Measurements from ENCODE around the gene UBAC1. TPM values are rescaled to one million over a fixed set of nuclear protein-coding genes. Genes with fewer than 3 reads are reported as not detected.
A peak's percentile ranks its signal among the peaks of the same experiment; 100 is the strongest.

UBAC1 gene
- total and polyA plus RNA-seq, 2 donors: 24.6 to 59.8 TPM

GRCh38 chr9:136001231-136001630 is 40.1 kb upstream of the UBAC1 start:
- H3K4me3 ChIP-seq (ENCODE audit: low read depth, low read length): no peak overlapping the region
- 59% methylated on average over 18 of the region's 18 CpGs for WGBS
- H3K27ac ChIP-seq (ENCODE audit: low read depth): no peak overlapping the region
- no peak for DNase-seq (ENCODE audit: extremely low spot score)
- no peaks in the 10 kb centered on the region for H3K4me1 ChIP-seq (ENCODE audit: insufficient read depth)
- no peaks in the 10 kb centered on the region for H3K36me3 ChIP-seq (ENCODE audit: insufficient read depth)

DNA sequence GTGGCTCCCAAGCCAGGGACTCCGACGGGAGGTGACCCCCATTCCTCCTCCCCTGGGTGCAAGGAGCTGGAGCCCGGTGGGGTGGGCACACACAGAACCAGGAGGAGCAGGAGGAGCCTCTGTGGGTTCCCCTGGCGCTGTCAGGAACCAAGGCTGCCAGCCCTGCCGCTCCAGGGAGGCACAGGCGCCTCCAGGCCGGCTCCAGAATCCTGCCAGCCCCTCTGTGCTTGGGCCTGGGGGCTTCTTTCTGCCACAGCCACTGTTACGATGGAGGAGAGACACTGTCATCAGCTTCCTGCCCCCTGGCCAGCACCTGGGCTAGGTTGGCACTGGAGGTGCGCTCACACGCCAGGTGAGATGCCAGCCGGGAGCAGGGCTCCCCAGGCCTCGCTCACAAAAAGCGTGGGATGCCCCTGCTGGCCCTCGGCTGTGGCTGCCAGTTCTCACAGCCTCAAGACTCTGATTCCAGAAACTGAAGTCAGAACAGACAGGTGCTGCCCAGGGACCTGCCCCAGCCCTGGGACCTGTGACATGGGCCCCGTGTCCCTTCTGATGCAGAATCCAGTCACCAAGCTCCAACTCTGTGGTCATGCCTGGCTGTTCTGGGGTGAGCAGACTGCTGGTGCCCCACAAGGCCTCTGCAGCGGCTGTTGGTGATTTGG is 37.4 kb upstream of the UBAC1 start:
- H3K4me1 ChIP-seq (ENCODE audit: insufficient read depth): no peaks in the 10 kb centered on the region
- H3K27ac ChIP-seq (ENCODE audit: low read depth): no peak overlapping the region
- no peak for DNase-seq (ENCODE audit: extremely low spot score)
- H3K4me3 ChIP-seq (ENCODE audit: low read depth, low read length): no peak overlapping the region
- H3K36me3 ChIP-seq (ENCODE audit: insufficient read depth): no peaks in the 10 kb centered on the region
- WGBS: 95% methylated on average over 16 of the region's 16 CpGs

- Histone ChIP-seq H3K36me3 (ENCODE audit: insufficient read depth) (no peaks in the 10 kb centered on the region), H3K4me3 (ENCODE audit: low read depth, low read length) (no peak overlapping the region), H3K4me1 (ENCODE audit: insufficient read depth) (no peaks in the 10 kb centered on the region), H3K27ac (ENCODE audit: low read depth) (no peak overlapping the region)
- DNase-seq (ENCODE audit: extremely low spot score): no peak
- 86% methylated on average over 10 of the region's 10 CpGs for WGBS
Measured at GRCh38 chr9:135998016-135998380, 36.8 kb upstream of the UBAC1 start.

DNA sequence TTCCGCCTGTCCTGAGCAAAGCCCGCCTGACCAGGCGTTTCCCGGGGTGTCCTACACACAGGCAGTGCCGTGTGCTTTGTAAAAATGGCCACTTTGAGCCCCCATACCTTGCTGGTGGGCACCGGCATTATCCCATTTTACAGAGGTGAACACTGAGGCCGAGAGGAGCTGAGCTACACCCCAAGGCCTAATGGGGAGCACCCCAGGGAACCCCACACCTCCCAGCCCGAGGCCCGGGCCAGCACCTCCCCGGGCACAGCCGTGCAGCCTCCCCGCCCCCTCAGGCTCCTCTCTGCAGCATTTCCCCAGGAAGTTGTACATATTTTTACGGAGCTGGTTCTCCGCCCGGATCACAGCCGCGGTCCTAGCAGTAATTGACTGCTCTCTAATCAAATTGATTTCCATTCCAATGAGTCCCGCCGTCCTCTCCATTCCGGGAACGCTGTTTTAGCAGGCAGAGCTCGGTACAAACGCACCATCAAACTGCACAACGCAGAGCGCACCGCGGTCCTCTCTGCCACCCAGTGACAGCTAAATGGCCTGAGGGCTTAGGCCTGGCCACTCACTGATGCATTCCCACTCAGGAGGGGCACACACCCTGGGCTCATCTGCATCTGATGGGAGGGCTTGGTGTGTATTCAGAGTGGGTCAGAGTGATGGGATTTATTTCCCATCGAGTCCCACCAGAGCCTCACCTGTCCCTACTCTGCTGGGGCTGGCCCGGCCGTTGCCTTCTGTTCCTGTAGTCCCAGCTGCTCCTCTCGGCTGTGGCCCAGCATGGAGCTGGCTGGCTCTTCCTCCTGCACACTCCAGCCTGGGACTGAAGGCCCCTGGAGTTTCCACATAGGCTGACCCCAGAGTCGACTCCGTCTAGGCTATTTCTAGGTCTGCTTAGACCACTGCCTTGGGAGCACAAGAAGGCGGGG is 36.2 kb upstream of the UBAC1 start:
- no peak for DNase-seq (ENCODE audit: extremely low spot score)
- Histone ChIP-seq H3K27ac (ENCODE audit: low read depth) (no peak overlapping the region), H3K4me3 (ENCODE audit: low read depth, low read length) (no peak overlapping the region), H3K4me1 (ENCODE audit: insufficient read depth) (no peaks in the 10 kb centered on the region), H3K36me3 (ENCODE audit: insufficient read depth) (no peaks in the 10 kb centered on the region)
- 82% methylated on average over 34 of the region's 34 CpGs for WGBS

GRCh38 chr9:135995816-135996215 is 34.6 kb upstream of the UBAC1 start:
- H3K4me3 ChIP-seq (ENCODE audit: low read depth, low read length): no peak overlapping the region
- H3K36me3 ChIP-seq (ENCODE audit: insufficient read depth): no peaks in the 10 kb centered on the region
- H3K27ac ChIP-seq (ENCODE audit: low read depth): no peak overlapping the region
- no peak for DNase-seq (ENCODE audit: extremely low spot score)
- 95% methylated on average over 21 of the region's 21 CpGs for WGBS
- H3K4me1 ChIP-seq (ENCODE audit: insufficient read depth): no peaks in the 10 kb centered on the region

DNA sequence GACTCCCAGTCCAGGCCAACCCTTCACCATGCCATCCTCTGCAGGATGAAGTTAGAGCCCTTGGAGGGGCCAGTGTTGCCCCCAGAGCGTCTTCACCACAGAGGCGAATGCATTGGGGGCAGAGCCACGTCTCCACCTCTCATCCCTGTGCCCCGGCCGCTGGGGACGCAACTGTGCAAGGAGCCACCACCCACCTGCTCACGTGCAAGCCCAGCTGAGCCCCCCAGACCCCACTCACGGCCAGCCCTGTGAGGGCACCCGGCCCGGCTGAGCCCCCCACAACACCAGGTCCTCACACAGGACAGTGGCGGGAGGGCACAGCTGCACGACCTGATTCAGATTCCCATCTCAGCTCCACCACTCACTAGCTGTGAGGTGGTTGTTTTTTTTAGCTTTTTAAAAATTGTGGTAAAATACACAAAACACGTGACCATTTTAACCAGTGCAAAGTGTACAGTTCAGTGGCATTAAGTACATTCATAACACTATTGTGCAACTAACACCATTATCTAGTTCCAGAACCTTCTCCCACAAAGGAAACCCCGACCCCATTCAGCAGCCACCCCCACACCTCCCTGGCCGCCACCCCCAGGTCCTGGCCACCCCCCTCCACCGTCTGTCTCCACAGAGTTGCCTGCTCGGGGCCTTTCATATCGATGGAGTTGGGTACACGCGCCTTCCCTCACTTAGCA is 33.5 kb upstream of the UBAC1 start:
- no peak overlapping the region for H3K4me3 ChIP-seq (ENCODE audit: low read depth, low read length)
- no peaks in the 10 kb centered on the region for H3K4me1 ChIP-seq (ENCODE audit: insufficient read depth)
- DNase-seq (ENCODE audit: extremely low spot score): no peak
- WGBS: 82% methylated on average over 20 of the region's 20 CpGs
- H3K27ac ChIP-seq (ENCODE audit: low read depth): no peak overlapping the region
- no peaks in the 10 kb centered on the region for H3K36me3 ChIP-seq (ENCODE audit: insufficient read depth)

GRCh38 chr9:135993765-135994500 is 32.8 kb upstream of the UBAC1 start:
- DNase-seq (ENCODE audit: extremely low spot score): no peak
- no peak overlapping the region for H3K27ac ChIP-seq (ENCODE audit: low read depth)
- H3K4me1 ChIP-seq (ENCODE audit: insufficient read depth): no peaks in the 10 kb centered on the region

DNA sequence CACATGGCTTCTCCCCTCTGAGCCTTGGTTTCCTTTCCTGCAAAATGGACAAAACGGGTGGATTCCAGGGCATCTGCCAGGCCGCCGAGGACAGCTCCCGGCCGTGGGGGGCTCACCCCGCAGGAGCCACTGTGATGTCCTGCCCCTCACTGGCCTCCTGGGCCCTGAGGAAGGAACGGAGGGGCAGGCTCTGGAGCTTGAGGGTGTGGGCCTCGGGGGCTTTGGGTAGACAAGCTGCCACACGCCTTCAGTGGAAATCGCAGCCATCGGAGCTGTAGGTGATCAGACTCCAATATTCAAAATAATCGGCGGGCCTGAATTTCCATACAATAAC is 32.2 kb upstream of the UBAC1 start:
- Histone ChIP-seq H3K36me3 (ENCODE audit: insufficient read depth) (no peaks in the 10 kb centered on the region), H3K4me3 (ENCODE audit: low read depth, low read length) (no peak overlapping the region), H3K4me1 (ENCODE audit: insufficient read depth) (no peaks in the 10 kb centered on the region), H3K27ac (ENCODE audit: low read depth) (peak overlapping the region; percentile 73)
- no peak for DNase-seq (ENCODE audit: extremely low spot score)
- WGBS: 73% methylated on average over 13 of the region's 13 CpGs

More at GRCh38 chr9:135993765-135994500, 32.8 kb upstream of the UBAC1 start:
- Histone ChIP-seq H3K36me3 (ENCODE audit: insufficient read depth) (no peaks in the 10 kb centered on the region), H3K4me3 (ENCODE audit: low read depth, low read length) (no peak overlapping the region)
- WGBS: 88% methylated on average over 27 of the region's 27 CpGs

DNA sequence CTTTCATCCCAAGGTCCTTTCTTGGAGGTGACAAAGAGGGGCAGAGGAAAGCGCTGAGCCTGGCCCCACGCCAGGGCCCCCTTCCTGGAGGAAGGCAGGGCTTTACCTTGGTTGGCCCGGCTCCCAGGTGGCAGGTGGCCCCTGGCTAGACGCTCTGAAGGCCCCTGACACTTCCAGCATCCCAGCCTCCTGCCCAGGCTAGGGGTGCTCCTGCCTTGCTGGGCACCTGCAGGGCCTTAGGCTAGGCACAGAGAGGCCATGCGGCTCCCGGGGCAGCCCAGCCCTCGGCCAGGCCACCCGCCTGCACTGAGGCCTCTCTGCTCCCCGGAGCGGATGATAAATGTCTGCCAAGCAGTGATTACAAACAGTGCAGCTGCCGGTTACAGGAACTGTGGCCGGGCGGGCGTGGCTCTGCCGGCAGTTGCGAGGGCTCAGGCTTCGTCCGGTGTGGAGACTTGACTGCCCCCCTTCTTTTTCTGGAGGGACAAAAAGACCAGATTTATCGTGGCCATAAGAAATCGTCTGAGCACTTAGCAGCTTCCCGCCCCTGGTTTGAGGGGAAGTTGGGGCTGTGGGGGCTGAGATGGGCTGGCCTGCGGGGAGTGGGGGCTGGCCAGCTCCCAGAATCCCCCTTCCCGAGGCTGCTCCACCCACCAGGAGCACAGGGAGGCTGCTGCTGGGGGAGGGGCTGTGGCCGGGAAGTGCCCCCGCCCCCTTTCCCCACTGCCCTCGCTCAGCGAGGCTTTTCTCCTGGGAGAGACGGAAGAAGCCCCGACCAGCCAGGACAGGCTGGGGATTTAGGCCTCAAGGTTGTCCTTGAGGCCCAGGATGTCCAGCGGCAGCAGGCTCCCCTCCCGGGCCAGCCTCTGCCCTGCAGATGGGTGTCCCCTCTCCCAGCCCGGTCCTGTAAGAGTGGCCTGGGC is 31.6 kb upstream of the UBAC1 start:
- H3K4me1 ChIP-seq (ENCODE audit: insufficient read depth): no peaks in the 10 kb centered on the region
- H3K27ac ChIP-seq (ENCODE audit: low read depth): peak overlapping the region; percentile 73
- peak; percentile 62 for DNase-seq (ENCODE audit: extremely low spot score)
- H3K36me3 ChIP-seq (ENCODE audit: insufficient read depth): no peaks in the 10 kb centered on the region
- 6% methylated on average over 32 of the region's 32 CpGs for WGBS
- H3K4me3 ChIP-seq (ENCODE audit: low read depth, low read length): no peak overlapping the region

DNA sequence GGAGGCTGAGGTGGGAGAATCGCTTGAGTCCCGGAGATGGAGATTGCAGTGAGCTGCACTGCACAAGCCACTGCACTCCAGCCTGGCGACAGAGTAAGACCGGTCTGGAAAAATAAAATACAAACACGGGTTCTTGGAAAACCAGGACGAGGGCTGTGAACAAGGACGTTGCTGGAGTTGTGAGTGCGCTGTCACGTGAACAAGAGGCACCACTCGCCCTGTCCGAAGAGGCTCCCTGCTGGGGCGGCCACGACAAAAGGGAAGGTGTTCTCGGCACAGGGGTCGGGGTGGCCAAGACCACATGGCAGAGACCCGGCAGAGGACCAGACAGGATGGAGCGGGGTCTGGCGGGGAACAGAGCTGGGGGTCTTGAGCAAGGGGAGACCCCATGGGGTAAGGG is 30.6 kb upstream of the UBAC1 start:
- H3K4me1 ChIP-seq (ENCODE audit: insufficient read depth): no peaks in the 10 kb centered on the region

GRCh38 chr9:135990468-135991429 is 29.6 kb upstream of the UBAC1 start:
- Histone ChIP-seq H3K27ac (ENCODE audit: low read depth) (no peak overlapping the region), H3K36me3 (ENCODE audit: insufficient read depth) (no peaks in the 10 kb centered on the region), H3K4me3 (ENCODE audit: low read depth, low read length) (no peak overlapping the region), H3K4me1 (ENCODE audit: insufficient read depth) (no peaks in the 10 kb centered on the region)
- DNase-seq (ENCODE audit: extremely low spot score): no peak
- WGBS: 36% methylated on average over 21 of the region's 21 CpGs

More for the DNA sequence above, 30.6 kb upstream of the UBAC1 start:
- no peak overlapping the region for H3K27ac ChIP-seq (ENCODE audit: low read depth)
- 86% methylated on average over 18 of the region's 18 CpGs for WGBS
- H3K4me3 ChIP-seq (ENCODE audit: low read depth, low read length): no peak overlapping the region
- no peaks in the 10 kb centered on the region for H3K36me3 ChIP-seq (ENCODE audit: insufficient read depth)
- DNase-seq (ENCODE audit: extremely low spot score): no peak

All from urinary bladder (tissue), 4 donors.